NCI-H146 (cell line): ENCODE data around the gene PYGB.
A peak's percentile ranks its signal among the peaks of the same experiment; 100 is the strongest.
"Not testable (repeated sequence)": the region's sequence is repeated elsewhere in the genome, so short reads cannot be mapped to it uniquely, and the experiment has no call there.

Experiments used
- DNase-seq: peaks from one replicate; lab custom pipeline; 2025; lab: John Stamatoyannopoulos, UW

PYGB gene

GRCh38 chr20:25249198-25249931 lies 1.5 kb downstream of the PYGB start:
- no peak for DNase-seq

- DNase-seq = no peak
Observed at GRCh38 chr20:25250508-25250907, 2.6 kb downstream of the PYGB start.

- no peak for DNase-seq
Observed at GRCh38 chr20:25251019-25251418, 3.1 kb downstream of the PYGB start.

GRCh38 chr20:25251558-25251957 lies 3.7 kb downstream of the PYGB start:
- DNase-seq = no peak

- DNase-seq = no peak
Observed at GRCh38 chr20:25252230-25252651, 4.4 kb downstream of the PYGB start.

GRCh38 chr20:25252686-25253421 lies 5.0 kb downstream of the PYGB start:
- DNase-seq = peak; percentile 95

GRCh38 chr20:25253606-25254275 lies 5.9 kb downstream of the PYGB start:
- DNase-seq = no peak

GRCh38 chr20:25254571-25254970 lies 6.7 kb downstream of the PYGB start:
- no peak for DNase-seq

GRCh38 chr20:25254986-25255680 lies 7.2 kb downstream of the PYGB start:
- no peak for DNase-seq

- DNase-seq = no peak
Observed at GRCh38 chr20:25256226-25256859, 8.5 kb downstream of the PYGB start.

- no peak for DNase-seq
Observed at GRCh38 chr20:25257130-25257529, 9.2 kb downstream of the PYGB start.

- no peak for DNase-seq
Observed at GRCh38 chr20:25257756-25258475, 10.0 kb downstream of the PYGB start.

GRCh38 chr20:25258476-25258805 lies 10.6 kb downstream of the PYGB start:
- DNase-seq = no peak

- no peak for DNase-seq
Observed at GRCh38 chr20:25258828-25259227, 10.9 kb downstream of the PYGB start.

GRCh38 chr20:25259358-25259757 lies 11.5 kb downstream of the PYGB start:
- DNase-seq = no peak

- no peak for DNase-seq
Observed at GRCh38 chr20:25259788-25260254, 11.9 kb downstream of the PYGB start.

- DNase-seq = not testable (repeated sequence)
Observed at GRCh38 chr20:25260770-25261437, 13.0 kb downstream of the PYGB start.

- no peak for DNase-seq
Observed at GRCh38 chr20:25269057-25269832, 21.4 kb downstream of the PYGB start.

GRCh38 chr20:25269833-25270170 lies 21.9 kb downstream of the PYGB start:
- no peak for DNase-seq

- DNase-seq = peak; percentile 96
Observed at GRCh38 chr20:25270829-25271251, 23.0 kb downstream of the PYGB start.
